ENCODE measurements around the gene PAQR6. TPM values are rescaled to one million over a fixed set of nuclear protein-coding genes. Genes with fewer than 3 reads are reported as not detected.

Gene PAQR6
- total and polyA plus RNA-seq, 2 of the 8 experiments (the other 6 are each of a cell fraction or from before 2014, with no cell fraction given) = 7.1 to 11.3 TPM

DNA sequence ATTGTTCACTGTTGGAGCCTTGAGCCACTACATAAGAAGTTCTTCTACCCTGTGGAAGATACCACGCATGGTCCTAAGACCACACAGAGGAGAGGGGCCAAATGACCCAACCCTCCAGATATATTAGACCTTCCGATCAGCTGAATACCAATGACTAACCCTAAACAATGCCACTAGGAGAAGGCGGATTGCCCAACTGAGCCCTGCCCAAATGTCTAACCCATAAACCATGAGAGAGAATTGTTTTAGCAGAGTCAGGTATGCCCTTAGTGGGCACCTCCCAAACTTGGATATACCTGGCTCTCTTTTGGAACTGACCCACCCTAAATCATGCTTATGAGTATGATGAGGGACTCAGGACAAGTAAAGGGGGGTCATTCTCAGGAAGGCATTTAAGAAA, 22.5 kb upstream of the PAQR6 start:
- Histone ChIP-seq H3K9me3 (ENCODE audit: insufficient read depth in 2 of 2, low read depth in 1 of 2, low read length in 1 of 2) (peaks cover 0 to 2% of the 10 kb centered on the region in 2 experiments; a peak in 1 of 4 replicates), H3K4me1 (replicated peaks in 1 of 4; ENCODE audit: control insufficient read depth in 3 of 4, insufficient read depth in 4 of 4, low read length in 3 of 4) (no peaks in the 10 kb centered on the region), H3K4me2 (ENCODE audit: insufficient read depth in 1 of 2, low read depth in 2 of 2, low read length in 2 of 2) (no peak overlapping the region), H3K79me1 (ENCODE audit: low read depth, low read length) (no peaks in the 10 kb centered on the region), H3K27me3 (replicated peaks in 1 of 4; ENCODE audit: control insufficient read depth in 3 of 4, extremely low read depth in 1 of 4, insufficient read depth in 3 of 4, low read length in 3 of 4) (no peaks in the 10 kb centered on the region), H2BK15ac (ENCODE audit: low read length) (no peak overlapping the region), H4K20me1 (replicated peaks in 1 of 2; ENCODE audit: control insufficient read depth in 1 of 2, insufficient read depth in 2 of 2, low read length in 2 of 2) (peaks cover 2 to 3% of the 10 kb centered on the region in 2 experiments), H3K23me2 (ENCODE audit: low read depth, low read length) (no peaks in the 10 kb centered on the region), H3K4ac (replicated peaks; ENCODE audit: insufficient read length, low read depth, low read length) (no peak overlapping the region), H4K8ac (ENCODE audit: extremely low read depth, insufficient read depth, low read length) (no peak overlapping the region), H3K23ac (ENCODE audit: insufficient read length) (no peak overlapping the region), H3K79me2 (ENCODE audit: control insufficient read depth in 1 of 2, insufficient read depth in 2 of 2, low read length in 2 of 2) (no peaks in the 10 kb centered on the region), H2BK20ac (ENCODE audit: low read length) (no peak overlapping the region), H3K9ac (replicated peaks in 1 of 4; ENCODE audit: extremely low read depth in 1 of 4, low read depth in 3 of 4, low read length in 3 of 4) (no peak overlapping the region), H3K4me3 (ENCODE audit: extremely low read depth in 1 of 4, insufficient read depth in 2 of 4, low read depth in 3 of 4, low read length in 4 of 4) (no peak overlapping the region), H2AK5ac (ENCODE audit: low read depth, low read length) (no peak overlapping the region), H2AFZ (ENCODE audit: low read length) (no peak overlapping the region), H2BK12ac (ENCODE audit: low read depth, low read length) (no peak overlapping the region), H3K18ac (ENCODE audit: extremely low read depth, low read length) (no peak overlapping the region), H3K56ac (replicated peaks; ENCODE audit: insufficient read length, low read depth, low read length) (no peak overlapping the region), H2BK5ac (ENCODE audit: low read depth, low read length) (no peak overlapping the region), H3K36me3 (ENCODE audit: control insufficient read depth in 2 of 4, insufficient read depth in 4 of 4, low read length in 3 of 4) (peaks cover 45 to 85% (median 76%) of the 10 kb centered on the region in 4 experiments), H2BK120ac (replicated peaks; ENCODE audit: low read depth, low read length) (no peak overlapping the region), H4K5ac (ENCODE audit: insufficient read length, low read depth, low read length) (no peak overlapping the region), H3K27ac (ENCODE audit: low read depth, low read length) (no peak overlapping the region), H3K14ac (ENCODE audit: insufficient read length) (no peak overlapping the region), H4K91ac (replicated peaks; ENCODE audit: insufficient read length, low read length) (no peak overlapping the region)
- ChIA-PET POLR2A (ENCODE audit: partially characterized antibody) (interaction anchor here (0.7 to 17.4 kb wide), 8 partner anchors 10 to 47 kb away, joined by 3 to 221 read pairs (median 4); partner anchors contain the start of genes GLMP, SMG5 and VHLL), CTCF (ENCODE audit: partially characterized antibody) (interaction anchor here (0.9 to 3.8 kb wide), 2 partner anchors 13 to 49 kb away, joined by 4 to 22 read pairs; no protein-coding TSS in a partner anchor)
- FAIRE-seq (no peak), DNase-seq (ENCODE audit: low read depth in 1 of 2, low spot score in 2 of 2) (no peak)
- 96% methylated on average over 3 of the region's 3 CpGs; no CpG with 5 or more reads in 1 of the 2 experiments for WGBS, 2 experiments (ENCODE audit: extremely low coverage in 1 of 2, insufficient coverage in 1 of 2, insufficient read length in 1 of 2, insufficient replicate concordance in 2 of 2, low coverage in 1 of 2, low lambda C conversion rate in 2 of 2, missing lambda C conversion rate in 1 of 2)
- TF ChIP-seq SIX5 (IDR thresholded peaks at IDR 0.05; ENCODE audit: low read depth, low read length) = no peak
- no peak for TF ChIP-seq HDAC2 (IDR thresholded peaks at IDR 0.05; ENCODE audit: borderline replicate concordance in 1 of 2, low read depth in 2 of 2, low read length in 2 of 2)
- no peak for TF ChIP-seq POLR2AphosphoS5 (IDR thresholded peaks at IDR 0.05; ENCODE audit: low read depth, low read length)
- no peak for TF ChIP-seq ZNF274 (IDR thresholded peaks at IDR 0.05; ENCODE audit: borderline replicate concordance, extremely low read depth, low read length)
- TF ChIP-seq GTF2F1 (IDR thresholded peaks at IDR 0.05; ENCODE audit: borderline replicate concordance, low read depth, low read length) = no peak
- no peak for TF ChIP-seq TBP (IDR thresholded peaks at IDR 0.05; ENCODE audit: low read depth, low read length)
- TF ChIP-seq, protein P1, sequence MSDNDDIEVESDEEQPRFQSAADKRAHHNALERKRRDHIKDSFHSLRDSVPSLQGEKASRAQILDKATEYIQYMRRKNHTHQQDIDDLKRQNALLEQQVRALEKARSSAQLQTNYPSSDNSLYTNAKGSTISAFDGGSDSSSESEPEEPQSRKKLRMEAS (IDR thresholded peaks at IDR 0.05) = no peak
- TF ChIP-seq BACH1 (IDR thresholded peaks at IDR 0.05; ENCODE audit: low read length) = no peak
- no peak for TF ChIP-seq BRCA1 (IDR thresholded peaks at IDR 0.05; ENCODE audit: low read depth, low read length)
- TF ChIP-seq, protein P2, sequence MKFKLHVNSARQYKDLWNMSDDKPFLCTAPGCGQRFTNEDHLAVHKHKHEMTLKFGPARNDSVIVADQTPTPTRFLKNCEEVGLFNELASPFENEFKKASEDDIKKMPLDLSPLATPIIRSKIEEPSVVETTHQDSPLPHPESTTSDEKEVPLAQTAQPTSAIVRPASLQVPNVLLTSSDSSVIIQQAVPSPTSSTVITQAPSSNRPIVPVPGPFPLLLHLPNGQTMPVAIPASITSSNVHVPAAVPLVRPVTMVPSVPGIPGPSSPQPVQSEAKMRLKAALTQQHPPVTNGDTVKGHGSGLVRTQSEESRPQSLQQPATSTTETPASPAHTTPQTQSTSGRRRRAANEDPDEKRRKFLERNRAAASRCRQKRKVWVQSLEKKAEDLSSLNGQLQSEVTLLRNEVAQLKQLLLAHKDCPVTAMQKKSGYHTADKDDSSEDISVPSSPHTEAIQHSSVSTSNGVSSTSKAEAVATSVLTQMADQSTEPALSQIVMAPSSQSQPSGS (IDR thresholded peaks at IDR 0.05; ENCODE audit: low read length) = no peak
